ENCODE data around the gene IFNA1.
"Not testable (repeated sequence)": the region's sequence is repeated elsewhere in the genome, so short reads cannot be mapped to it uniquely, and the experiment has no call there.

IFNA1 gene

DNA sequence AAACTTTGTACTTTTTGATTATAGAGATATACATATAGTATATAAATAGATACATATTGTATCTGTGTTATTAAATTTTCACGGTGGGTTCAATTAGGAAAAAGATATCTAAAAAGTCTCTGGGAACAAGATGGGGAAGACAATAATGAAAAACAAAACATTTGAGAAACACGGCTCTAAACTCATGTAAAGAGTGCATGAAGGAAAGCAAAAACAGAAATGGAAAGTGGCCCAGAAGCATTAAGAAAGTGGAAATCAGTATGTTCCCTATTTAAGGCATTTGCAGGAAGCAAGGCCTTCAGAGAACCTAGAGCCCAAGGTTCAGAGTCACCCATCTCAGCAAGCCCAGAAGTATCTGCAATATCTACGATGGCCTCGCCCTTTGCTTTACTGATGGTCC is at the start of gene IFNA1:
Gene IFNA1 (plus strand): TSS at position 301 of the 400 bp plus-strand sequence. CDS start 69 bp downstream, at position 370.
- DNase-seq (ENCODE audit: low read depth in 3 of 3): no peak

DNA sequence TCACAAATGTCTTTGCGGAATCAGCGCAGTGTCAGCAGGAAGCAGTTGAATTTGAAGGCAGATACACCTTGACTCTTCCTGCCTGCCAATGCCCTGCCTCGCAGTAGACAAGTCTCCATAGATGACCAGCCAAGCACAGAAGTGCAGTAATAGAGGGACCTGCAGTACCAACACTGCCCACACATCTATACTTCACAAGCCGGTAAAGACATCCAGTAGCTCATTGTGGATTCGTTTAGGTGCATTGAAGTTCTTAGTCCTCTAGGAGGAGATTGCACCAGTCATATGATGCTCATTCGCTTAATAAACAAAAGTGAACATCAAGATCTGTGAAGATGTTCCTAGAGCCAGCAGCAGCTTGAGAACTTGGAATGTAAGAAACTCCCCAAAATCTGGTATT is 48.0 kb upstream of the IFNA1 start:
- no peak for DNase-seq (ENCODE audit: low read depth in 3 of 3)

DNA sequence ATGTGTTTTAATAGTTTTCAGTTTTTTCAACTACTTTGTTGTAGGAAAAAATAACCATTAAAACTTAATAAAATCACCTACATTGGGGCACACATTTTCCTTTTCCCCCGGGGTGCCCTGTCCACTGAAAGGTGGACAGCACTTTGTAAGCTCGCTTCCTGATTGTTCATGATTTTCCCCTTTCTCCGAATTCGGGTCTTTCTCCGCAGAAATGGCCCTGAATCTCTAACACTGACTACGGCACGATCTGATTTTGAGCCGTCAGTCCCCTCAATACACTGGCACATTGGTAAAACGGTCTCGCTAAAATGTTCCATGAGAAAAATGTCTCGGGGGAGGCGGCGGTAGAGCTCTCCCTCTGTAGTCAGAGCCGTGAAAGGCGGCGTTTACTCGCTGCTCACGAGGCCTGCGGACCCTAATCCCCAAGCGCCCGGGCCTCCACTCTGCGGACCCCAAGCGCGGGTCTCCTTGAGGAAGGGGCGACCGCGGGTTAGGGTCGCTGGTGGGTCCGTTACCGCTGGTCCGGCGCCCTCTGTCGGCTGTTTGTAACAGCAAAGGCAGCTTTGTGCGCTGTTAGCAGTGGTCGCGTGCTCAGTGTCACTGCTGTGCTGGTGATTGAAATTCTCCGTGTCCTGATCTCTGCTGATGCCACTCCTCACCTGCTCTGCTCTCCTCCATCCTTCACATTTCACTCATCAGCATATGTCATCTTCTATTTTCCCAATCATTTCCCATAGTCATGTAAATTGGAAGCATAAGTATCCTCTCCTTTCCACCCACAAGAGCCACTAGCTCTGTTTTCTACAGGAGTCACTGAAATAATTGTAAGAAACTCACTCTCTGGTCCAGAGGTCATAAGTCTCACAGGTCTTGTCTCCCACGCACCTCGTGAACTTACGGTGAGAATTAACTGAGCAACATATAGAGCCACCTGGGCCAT is 44.2 kb upstream of the IFNA1 start:
- peak; percentile 13 to 55 (median 40) for DNase-seq (ENCODE audit: low read depth in 3 of 3)

DNA sequence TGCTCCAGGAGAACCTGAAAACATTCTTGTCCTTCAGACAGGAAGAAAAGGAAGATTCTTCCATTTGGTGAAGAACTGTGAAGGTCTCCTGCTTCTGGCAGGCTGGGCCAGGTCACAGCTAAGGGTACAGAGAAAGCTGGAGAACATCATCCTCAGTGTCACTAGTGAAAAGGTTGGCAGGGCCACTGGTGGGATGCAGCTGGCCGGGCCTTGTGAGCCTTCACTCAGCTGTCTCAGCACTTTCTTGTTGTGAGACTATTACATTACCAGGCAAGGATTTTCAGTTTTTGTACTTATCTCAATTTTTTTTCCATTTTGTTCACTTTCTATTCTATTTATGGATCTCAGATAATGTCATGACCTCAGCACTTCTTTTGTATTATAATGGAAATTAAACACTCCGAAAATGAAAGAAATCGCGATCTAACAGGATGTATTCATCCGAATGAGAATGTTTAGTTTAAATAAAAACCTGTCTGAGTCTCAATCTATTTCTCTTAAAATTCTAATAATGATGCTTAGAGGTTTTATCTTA is 41.2 kb upstream of the IFNA1 start:
- DNase-seq (ENCODE audit: low read depth in 3 of 3): no peak

DNA sequence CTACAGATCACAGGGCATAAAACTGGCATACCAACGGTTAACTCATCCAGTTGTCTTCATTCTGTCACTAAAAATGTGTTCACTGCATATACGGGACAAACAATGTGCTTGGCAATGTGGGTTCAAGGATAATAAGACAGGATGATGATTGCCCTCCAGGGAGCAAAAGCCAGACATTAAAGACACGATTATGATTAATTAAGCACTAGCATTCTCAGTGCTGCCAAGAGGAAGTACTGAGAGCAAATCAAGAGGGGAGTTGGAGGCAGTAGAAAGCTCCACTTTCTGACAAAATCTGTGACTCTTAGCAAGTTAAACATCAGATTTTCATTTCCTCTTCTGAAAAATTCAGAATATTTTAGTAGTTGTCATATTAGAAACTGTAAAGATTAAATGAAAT is 40.3 kb upstream of the IFNA1 start:
- DNase-seq (ENCODE audit: low read depth in 3 of 3): no peak

GRCh38 chr9:21402386-21403251 is 37.6 kb upstream of the IFNA1 start:
- DNase-seq (ENCODE audit: low read depth in 3 of 3): no peak

DNA sequence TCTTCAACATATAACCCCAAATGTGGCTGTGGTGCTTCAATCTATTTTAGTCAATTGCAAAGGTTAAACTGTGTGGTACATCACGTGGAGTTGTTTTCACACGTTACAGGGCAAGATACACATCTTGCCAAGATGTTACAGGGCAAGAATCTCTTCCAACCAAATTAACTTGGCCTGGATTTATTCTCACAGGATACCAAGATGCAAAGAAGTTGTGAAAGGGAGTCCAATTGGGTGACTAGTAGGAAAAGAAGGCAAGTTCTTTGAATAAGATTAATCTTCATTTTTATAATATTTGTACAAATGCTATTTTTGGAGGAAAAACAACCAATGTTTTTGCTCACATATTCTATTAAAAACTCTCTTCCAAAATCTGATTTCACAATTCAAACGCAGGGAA is 36.1 kb upstream of the IFNA1 start:
- DNase-seq (ENCODE audit: low read depth in 3 of 3): no peak

DNA sequence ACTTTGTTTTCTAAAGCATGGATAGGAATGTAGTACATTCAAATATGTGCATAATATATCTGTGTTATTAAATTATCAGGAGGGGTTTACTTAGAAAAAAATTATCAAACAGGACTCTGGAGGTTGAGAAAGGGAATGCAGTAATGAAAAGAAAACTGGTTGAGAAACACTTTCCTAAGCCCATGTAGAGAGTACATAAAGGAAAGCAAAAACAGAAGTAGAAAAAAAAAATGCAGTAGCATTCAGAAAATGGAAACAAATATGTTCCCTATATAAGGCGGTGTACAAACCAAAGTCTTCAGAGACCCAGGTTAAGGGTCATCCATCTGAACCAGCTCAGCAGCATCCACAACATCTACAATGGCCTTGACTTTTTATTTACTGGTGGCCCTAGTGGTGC is 31.4 kb upstream of the IFNA1 start, which contains the start of gene IFNA8:
Gene IFNA8 (plus strand): TSS at position 301 of the 400 bp plus-strand sequence. CDS start 60 bp downstream, at position 361.
- DNase-seq (ENCODE audit: low read depth in 3 of 3): no peak

GRCh38 chr9:21412107-21412506 is 28.1 kb upstream of the IFNA1 start:
- DNase-seq (ENCODE audit: low read depth in 3 of 3): no peak

- no peak for DNase-seq (ENCODE audit: low read depth in 3 of 3)
Measured at GRCh38 chr9:21413151-21413550, 27.1 kb upstream of the IFNA1 start.

- no peak for DNase-seq (ENCODE audit: low read depth in 3 of 3)
Measured at GRCh38 chr9:21413624-21414023, 26.6 kb upstream of the IFNA1 start.

- DNase-seq (ENCODE audit: low read depth in 3 of 3): no peak
Measured at GRCh38 chr9:21414220-21414940, 25.9 kb upstream of the IFNA1 start.

DNA sequence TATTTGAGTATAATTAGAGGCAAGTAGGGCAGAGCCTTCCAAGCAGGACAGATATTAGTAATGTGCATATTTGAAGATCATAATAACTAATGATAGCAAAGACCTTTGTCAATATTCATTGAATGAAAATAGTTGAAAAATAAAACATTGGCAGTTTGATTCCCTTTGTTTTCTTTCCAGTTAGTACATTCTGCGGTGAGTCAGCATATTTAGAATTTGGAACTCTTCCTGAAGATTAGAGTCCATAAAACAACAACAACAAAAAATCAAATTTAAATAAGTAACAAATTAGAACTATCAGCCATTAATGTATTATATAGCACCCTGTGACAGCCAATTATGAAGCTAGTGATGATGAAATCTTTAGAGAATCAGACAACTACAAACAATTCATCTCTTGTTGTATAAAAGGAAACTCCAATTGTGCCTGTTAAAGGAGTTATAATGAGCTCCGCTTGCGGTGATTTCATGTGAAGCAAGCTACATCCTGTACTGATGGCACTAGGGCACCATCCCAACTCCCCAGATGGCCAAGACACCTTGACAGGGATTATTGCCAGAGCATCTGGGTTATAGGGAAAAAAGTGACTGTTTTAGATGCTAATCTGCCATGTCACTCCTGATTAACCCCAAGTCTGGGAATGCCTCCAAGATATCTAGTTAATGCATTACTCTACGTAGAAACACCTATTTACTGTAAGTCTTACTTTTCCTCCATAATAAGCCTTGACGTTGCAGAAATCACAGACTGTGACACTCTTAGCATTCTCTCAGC is 24.6 kb upstream of the IFNA1 start:
- DNase-seq (ENCODE audit: low read depth in 3 of 3): no peak

DNA sequence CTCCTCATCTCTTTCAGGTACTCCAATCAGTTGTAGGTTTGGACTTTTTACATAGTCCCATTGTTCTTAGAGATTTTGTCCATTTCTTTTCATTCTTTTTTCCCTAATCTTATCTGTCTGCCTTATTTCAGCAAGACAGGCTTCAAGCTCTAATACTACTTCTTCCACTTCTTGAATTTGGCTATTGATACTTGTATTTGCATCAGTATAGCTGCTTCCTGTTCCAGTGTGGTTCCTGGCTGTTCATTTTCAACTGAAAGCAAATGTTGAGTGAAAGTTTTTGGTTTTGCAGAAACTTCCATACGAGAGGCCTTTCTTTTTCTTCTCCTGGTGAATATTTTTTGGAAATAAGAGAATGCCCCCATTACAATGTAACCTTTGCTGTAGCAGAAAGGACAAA is 12.0 kb upstream of the IFNA1 start:
- no peak for DNase-seq (ENCODE audit: low read depth in 3 of 3)

DNA sequence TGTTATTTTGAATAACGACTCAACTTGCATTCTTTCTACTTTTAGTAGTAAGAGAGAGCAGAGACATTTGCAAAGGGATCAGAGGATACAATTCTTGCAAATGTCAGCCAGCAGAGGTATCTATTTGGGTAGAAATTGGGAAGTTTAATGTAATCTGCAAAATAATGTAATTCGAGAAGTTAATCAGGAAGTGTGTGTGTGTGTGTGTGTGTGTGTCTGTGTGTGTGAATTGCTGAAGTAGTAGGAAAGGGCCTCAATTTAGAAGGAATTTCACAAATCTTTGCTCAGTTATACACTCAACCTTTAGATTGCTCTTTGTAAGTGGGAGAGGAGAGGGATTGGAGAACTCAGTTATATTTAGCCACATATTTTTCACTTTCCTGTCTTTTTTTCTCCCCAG is 11.0 kb upstream of the IFNA1 start:
- no peak for DNase-seq (ENCODE audit: low read depth in 3 of 3)

- no peak for DNase-seq (ENCODE audit: low read depth in 3 of 3)
Measured at GRCh38 chr9:21432672-21433425, 7.4 kb upstream of the IFNA1 start.

DNA sequence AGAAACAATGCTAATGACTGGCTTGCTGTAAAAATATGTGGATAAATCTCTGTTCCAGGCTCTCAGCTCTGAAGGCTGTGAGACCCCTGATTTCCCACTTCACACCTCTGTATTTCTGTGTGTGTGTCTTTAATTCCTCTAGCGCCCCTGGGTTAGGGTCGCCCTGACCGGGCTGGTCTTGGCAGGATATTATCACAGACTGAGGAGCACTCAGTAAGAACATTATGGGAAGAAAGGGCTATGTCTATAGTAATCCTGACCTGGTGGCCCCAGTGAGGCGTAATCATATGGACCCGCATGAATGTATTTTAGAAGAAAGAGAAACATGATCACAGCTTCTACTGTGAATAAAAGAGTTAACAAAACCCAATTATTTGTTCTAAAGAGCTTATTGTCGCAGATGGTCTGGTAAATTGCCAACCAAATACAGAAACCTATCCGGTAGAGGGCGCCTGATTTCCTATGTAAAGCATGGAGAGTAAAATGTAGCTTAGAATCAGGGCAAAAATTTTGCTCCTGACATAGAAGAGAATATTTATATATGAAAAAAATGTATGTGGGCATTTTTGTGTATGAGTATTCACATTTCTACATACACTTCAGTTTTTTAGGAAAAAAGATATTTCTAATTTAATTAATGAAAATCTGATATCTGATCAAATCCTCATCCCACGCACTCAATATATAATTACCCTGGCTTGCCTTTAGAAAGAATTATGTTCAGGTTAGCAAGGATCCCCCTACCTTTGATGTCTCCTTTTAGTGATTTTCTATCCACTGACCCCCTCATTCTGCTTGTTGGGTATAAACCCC is 5.8 kb upstream of the IFNA1 start:
- DNase-seq (ENCODE audit: low read depth in 3 of 3): peak; percentile 6 to 24 (median 14)

DNA sequence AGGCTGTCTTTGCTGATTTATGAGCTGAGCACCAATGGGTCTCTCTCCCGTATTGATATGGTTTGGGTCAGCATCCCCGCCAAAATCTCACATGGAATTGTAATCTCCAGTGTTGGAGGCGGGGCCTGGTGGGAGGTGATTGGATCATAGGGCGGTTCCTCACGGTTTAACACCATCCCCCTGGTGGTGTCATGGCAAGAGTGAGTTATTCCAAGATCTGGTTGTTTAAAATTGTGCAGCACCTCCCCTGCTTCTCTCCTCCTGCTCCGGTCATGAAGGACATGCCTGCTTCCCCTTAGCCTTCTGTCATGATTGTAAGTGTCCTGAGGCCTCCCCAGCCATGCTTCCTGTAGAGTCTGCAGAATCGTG is 5.2 kb upstream of the IFNA1 start:
- not testable (repeated sequence) for DNase-seq (ENCODE audit: low read depth in 3 of 3)

Data from stimulated activated CD4-positive, alpha-beta T cell treated with anti-CD3 and anti-CD28 coated beads, TNF-alpha, amount 100 ng/mL, for 24 hours (primary cell).